GM18517 (cell line): ENCODE data around the gene PLK3.
"Not testable (repeated sequence)": the region's sequence is repeated elsewhere in the genome, so short reads cannot be mapped to it uniquely, and the experiment has no call there.

Experiments
- ATAC-seq: cut with Tn5 transposase; IDR thresholded peaks from one replicate; pipeline ENCODE4 v1.9.1; 2021; ENCODE audit warnings: mild to moderate bottlenecking, moderate library complexity; ENCODE audit not compliant: unreplicated experiment

Gene PLK3

GRCh38 chr1:44786841-44787426 lies 13.2 kb upstream of the PLK3 start:
- ATAC-seq, result no peak

- ATAC-seq, result no peak
Observed at GRCh38 chr1:44787506-44787905, 12.7 kb upstream of the PLK3 start.

- ATAC-seq, result no peak
Observed at GRCh38 chr1:44788120-44788860, 11.9 kb upstream of the PLK3 start, which contains the start of gene BEST4. Gene BEST4, minus strand, starts transcription at chr1:44788170. Its CDS starts 465 bp downstream, at chr1:44787705.

GRCh38 chr1:44790968-44791801 lies 9.0 kb upstream of the PLK3 start:
- ATAC-seq, result no peak

- no peak for ATAC-seq
Observed at GRCh38 chr1:44792736-44793502, 7.3 kb upstream of the PLK3 start.

GRCh38 chr1:44797886-44798285 lies 2.3 kb upstream of the PLK3 start:
- ATAC-seq, result not testable (repeated sequence)

- ATAC-seq, result no peak
Observed at GRCh38 chr1:44798481-44799365, 1.5 kb upstream of the PLK3 start.

GRCh38 chr1:44801491-44802305 lies 1.5 kb downstream of the PLK3 start:
- ATAC-seq, result no peak

GRCh38 chr1:44802306-44803061 lies 2.3 kb downstream of the PLK3 start:
- ATAC-seq, result no peak

- ATAC-seq, result no peak
Observed at GRCh38 chr1:44803062-44803311, 2.8 kb downstream of the PLK3 start.

- no peak for ATAC-seq
Observed at GRCh38 chr1:44803312-44804095, 3.3 kb downstream of the PLK3 start.

- no peak for ATAC-seq
Observed at GRCh38 chr1:44805311-44806024, 5.3 kb downstream of the PLK3 start.

- no peak for ATAC-seq
Observed at GRCh38 chr1:44806025-44806703, 6.0 kb downstream of the PLK3 start.

GRCh38 chr1:44806704-44807363 lies 6.7 kb downstream of the PLK3 start, which contains the start of gene DYNLT4:
Gene DYNLT4, minus strand, starts transcription at chr1:44807351. Its CDS starts 683 bp downstream, at chr1:44806668.
- ATAC-seq, result no peak

- ATAC-seq, result peak; percentile 35
Observed at GRCh38 chr1:44807364-44808062, 7.3 kb downstream of the PLK3 start.
